Pons (tissue), 1 donor: ENCODE results near the gene LTBP1.

Experiments
- DNase-seq: peaks from one replicate; pipeline ENCODE4 v3.0.0-alpha.2; 2016; ENCODE audit warnings: low spot score

LTBP1 gene

DNA sequence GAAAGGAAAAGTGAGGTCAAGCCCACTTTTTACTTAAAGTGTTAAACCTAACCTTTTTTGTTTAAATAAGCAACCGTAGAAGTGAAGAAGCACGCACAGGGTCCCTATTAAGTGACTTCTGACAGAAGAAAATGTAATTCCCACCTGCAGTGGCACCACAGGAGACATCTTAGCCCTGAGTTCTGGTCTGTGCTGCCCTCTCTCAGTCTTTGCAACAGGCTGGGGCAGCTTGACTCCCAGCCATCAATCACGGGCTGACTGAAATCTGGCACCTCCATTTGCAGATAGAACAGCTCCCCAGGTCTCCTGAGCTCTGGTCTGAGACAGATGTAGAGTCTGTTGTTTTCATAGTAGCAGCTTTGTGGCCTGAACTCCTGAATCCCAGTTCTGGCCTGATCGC is 170.0 kb downstream of the LTBP1 start:
- no peak for DNase-seq

- no peak for DNase-seq
These were observed 171.9 kb downstream of the LTBP1 start for GRCh38 chr2:33118651-33119050.

DNA sequence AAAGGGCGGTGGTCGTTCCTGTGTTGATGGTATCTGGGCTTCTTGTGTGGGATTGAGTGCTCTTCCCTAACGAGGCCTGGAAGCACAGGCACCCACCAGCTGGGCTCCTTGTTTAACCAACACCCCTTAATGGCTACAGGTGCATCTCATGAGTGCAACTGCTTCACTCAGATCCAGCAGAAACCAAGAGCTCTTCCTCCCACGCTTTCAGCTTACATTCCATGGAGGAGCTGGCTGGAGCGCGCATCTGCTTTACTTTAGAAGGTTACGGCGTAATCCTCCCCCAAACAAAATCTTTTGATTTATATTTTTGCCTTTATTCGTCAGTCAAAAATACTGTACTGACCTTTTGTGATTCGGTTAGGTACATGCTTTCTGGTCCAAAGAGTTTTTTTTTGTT is 174.7 kb downstream of the LTBP1 start:
- no peak for DNase-seq

- DNase-seq = no peak
These were observed 175.2 kb downstream of the LTBP1 start for GRCh38 chr2:33121925-33122324.

DNA sequence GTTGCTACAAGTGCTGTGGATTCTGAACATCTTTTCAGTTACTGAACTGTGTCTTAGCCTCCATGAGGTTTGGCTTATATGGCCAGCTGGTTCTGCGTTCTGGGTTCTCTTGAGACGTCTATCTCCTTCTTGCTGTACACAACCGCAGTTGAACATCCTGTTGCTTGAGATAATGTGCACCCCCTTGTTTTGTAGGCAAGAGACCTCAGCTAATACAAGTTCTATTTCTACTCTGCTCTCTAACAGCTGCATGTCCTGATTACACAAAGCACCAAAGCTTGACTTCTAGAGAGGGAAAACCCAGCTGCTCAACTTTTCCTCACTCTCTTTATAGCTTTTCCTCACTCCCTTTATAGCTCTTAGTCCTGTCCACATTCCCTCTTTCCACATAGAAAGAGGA is 176.0 kb downstream of the LTBP1 start:
- no peak for DNase-seq

GRCh38 chr2:33123216-33123615 is 176.5 kb downstream of the LTBP1 start:
- DNase-seq = no peak

- DNase-seq = no peak
These were observed 179.8 kb downstream of the LTBP1 start for GRCh38 chr2:33126552-33126951.

DNA sequence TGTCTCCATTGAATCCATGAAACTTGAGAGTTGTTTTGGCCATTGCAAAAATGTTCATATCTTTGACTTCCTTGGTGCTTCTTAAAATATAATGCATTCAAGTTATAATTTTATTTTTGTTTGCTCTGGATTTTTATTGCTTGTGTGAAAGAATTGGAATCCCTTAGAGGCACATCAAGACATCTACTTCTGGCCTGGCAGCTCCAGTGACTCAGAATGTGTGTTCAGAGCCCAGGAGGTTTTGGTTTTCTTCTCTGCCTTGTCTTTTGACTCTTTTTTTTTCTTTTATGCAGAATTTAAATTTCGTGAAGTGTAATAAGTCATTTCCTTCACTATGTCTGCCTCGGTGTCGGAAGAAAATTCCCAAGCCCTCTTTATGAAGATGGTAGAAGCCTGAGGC is 180.2 kb downstream of the LTBP1 start:
- DNase-seq = no peak

- DNase-seq = no peak
These were observed 182.7 kb downstream of the LTBP1 start for GRCh38 chr2:33129263-33130053.

DNA sequence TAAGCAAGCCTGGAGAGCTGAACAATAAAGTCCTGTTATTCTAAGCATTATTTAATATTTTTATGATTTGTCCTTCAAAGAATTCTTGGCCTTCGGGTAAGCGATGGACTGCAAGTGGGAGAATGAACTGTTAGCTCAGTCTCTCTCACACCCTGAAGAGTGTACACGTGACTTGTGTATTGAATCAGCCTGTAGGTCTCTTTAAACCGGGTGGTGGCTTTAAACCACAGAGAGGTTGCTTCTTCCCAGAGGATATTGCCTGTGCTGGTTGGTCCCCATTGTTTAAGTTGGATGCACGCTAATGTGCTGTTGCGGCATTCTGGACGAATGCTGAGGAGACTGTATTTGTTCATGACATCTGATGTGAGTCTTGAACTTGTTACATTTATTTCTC is 183.3 kb downstream of the LTBP1 start:
- DNase-seq = no peak

- DNase-seq = no peak
These were observed 183.8 kb downstream of the LTBP1 start for GRCh38 chr2:33130544-33130943.

DNA sequence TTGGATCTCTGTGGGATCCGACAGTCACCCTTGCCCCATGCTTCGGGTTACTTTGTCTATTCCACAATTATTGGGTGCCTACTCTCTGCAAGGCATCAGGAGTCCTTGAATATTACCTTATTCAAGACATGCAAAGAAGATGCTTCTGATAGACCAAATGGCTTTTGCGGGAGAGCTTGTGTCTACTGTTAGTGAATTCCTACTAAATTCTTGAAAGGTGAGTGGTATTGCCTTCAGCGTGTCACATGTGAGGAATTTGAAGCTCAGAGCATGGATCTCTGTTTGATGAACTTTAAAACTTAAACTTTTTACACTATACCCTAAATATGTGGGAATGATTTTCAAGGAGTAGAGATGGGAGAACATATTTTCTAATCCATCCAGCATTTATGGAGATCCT is 184.4 kb downstream of the LTBP1 start:
- DNase-seq = no peak

- DNase-seq = no peak
These were observed 185.0 kb downstream of the LTBP1 start for GRCh38 chr2:33131749-33132148.

- peak; percentile 6 for DNase-seq
These were observed 186.8 kb downstream of the LTBP1 start for GRCh38 chr2:33133454-33133952.

DNA sequence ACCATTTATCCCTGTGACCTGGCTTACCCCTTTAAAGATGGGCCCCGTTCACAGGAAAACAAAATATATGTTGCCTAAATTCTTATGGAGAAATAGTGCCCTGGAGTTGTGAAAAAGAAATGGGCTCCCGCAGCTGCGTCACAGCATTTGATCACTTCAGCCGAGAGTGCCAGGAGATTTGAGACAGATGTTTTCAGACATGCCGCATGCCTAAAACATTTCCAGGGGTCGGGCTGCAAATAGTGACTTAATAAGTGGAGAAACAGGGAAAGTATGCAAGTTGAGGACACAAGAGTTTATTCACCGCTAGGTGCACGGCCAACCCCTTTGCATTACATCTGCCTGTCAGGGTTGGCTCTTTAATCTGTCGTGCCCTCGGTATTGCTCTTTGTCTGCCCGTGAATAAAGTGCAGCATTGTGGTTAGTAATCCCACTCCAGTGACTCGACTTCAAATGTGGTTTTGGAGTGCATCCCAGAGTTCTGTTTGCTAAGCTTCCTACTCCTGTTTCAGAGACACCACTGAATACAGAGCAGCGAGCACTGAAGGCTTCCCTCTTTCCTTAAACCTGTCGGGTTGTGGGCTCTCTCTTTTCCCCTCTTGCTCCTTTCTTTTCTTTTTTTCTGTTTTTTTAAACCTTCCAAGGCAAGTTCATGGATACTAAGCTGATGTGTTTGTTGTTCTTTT is 187.5 kb downstream of the LTBP1 start:
- DNase-seq = peak; percentile 78

- peak; percentile 24 for DNase-seq
These were observed 188.2 kb downstream of the LTBP1 start for GRCh38 chr2:33134791-33135560.

DNA sequence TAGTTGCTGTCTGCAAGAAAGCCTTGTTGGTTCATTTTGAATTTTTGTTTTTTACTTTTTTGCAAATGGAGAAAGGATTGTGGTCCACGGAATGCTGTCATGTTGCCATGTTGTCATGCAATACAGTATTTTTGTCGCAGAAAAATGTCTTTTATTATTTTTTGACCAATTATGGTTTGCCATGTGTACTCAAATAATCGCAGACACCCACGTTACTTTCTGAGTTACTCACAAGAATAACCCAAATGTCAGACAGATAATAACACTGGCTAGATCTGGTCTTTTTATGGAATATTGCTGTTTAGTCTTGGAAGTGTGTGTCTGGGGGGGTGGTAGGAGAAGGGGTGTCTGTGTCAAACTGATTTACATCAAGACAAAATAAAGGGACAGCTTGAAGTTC is 188.9 kb downstream of the LTBP1 start:
- peak; percentile 4 for DNase-seq

GRCh38 chr2:33136056-33136455 is 189.3 kb downstream of the LTBP1 start:
- no peak for DNase-seq

DNA sequence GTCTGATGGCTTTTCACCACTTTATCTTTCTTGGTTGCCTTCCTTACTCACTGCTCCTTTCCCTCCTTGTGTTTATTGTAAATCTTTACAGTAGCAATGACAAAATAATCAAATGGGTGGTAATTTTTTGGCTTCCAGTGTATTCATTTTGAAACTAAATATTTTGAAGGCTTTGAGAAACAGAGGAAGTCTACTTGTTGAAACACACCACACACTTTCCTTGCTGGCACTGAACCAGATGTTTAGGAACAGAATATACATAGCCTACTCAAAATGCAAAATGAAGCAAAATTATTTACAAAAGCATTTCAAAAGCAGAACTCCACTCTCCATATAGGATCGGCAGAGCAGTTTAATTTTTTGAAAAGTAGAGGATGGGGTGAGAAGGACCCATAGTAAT is 189.8 kb downstream of the LTBP1 start:
- peak; percentile 5 for DNase-seq

DNA sequence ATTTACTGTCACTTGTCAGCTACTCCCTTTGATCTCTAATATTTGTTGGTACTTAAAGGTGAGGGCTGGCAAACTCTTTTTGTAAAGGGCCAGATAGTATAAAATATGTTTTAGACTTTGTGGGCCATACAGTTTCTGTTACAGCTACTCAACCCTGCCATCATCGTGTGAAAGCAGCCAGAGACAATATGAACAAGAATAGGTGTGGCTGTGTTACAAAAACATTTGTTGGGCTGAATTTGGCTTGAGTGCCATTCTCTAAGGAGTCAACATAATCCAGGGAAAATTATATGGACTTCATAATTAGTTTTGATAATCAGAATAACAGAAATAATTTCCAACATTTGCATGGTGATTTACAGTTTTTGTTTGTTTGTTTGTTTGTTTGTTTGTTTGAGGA is 190.6 kb downstream of the LTBP1 start:
- DNase-seq = no peak

DNA sequence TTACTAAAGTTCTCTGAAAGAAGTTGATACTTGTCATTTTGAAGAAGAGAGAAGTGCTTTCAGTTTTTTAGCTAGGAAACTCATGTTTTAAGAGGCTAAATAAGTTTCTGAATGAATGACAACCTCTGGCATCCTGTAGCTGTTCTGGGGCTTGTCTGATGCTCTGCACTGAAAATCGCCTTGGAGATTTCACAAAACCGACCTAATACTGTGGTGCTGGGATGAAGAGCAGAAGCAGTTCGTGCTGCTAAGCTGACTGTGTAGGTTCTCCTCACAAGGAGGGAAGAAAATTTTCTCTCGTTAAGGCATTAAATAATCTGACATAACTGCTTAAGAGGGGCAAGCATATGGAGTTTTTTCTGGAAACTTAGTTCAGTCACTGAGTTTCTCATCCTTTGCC is 193.2 kb downstream of the LTBP1 start:
- DNase-seq = no peak

- DNase-seq = no peak
These were observed 194.7 kb downstream of the LTBP1 start for GRCh38 chr2:33141476-33141875.

- peak; percentile 28 for DNase-seq
These were observed 196.1 kb downstream of the LTBP1 start for GRCh38 chr2:33142810-33143209.
